MCF 10A (cell line): Measurements from ENCODE around the gene DCDC1. TPM values are rescaled to one million over a fixed set of nuclear protein-coding genes. Genes with fewer than 3 reads are reported as not detected.

Experiments
- BruUV-seq: library from RNA; stranded (reverse); fragments of 400-500 nt; replicated peaks from 2 replicates; lab custom pipeline; 2021; lab: Mats Ljungman, UMichigan
- CTCF ChIA-PET: fragments of 300-600 bp; sonication (Branson Sonifier 250); formaldehyde crosslinking; extraction: SDS; loops from one replicate; lab custom pipeline; 2021; ENCODE audit warnings: antibody characterized with exemption, inconsistent platforms; lab: Yijun Ruan, JAX
- POLR2A ChIA-PET: fragments of 300-600, 350-650 bp; sonication (Branson Sonifier 250); formaldehyde crosslinking; extraction: SDS; loops from one replicate; lab custom pipeline; 2020; ENCODE audit warnings: antibody characterized with exemption, inconsistent platforms; lab: Yijun Ruan, JAX
- DNase-seq: peaks from one replicate; pipeline ENCODE4 v3.0.0-alpha.2; 2018; ENCODE audit not compliant: unreplicated experiment
- H3K27ac Mint-ChIP-seq: one replicate; pipeline ENCODE4 v1.8.0; 2022; ENCODE audit warnings: mild to moderate bottlenecking, low read depth, mixed read lengths; ENCODE audit not compliant: unreplicated experiment
- H3K27me3 Mint-ChIP-seq: one replicate; pipeline ENCODE4 v1.8.0; 2022; ENCODE audit warnings: mixed read lengths; ENCODE audit not compliant: insufficient read depth, unreplicated experiment
- H3K36me3 Mint-ChIP-seq: one replicate; pipeline ENCODE4 v1.8.0; 2022; ENCODE audit warnings: mild to moderate bottlenecking, moderate library complexity, mixed read lengths; ENCODE audit not compliant: insufficient read depth, unreplicated experiment
- H3K4me1 Mint-ChIP-seq: one replicate; pipeline ENCODE4 v1.8.0; 2022; ENCODE audit warnings: mixed read lengths; ENCODE audit not compliant: insufficient read depth, unreplicated experiment
- H3K4me3 Mint-ChIP-seq: one replicate; pipeline ENCODE4 v1.8.0; 2022; ENCODE audit warnings: mild to moderate bottlenecking, moderate library complexity, mixed read lengths; ENCODE audit not compliant: unreplicated experiment
- H3K9me3 Mint-ChIP-seq: one replicate; pipeline ENCODE4 v1.8.0; 2022; ENCODE audit warnings: mixed read lengths; ENCODE audit not compliant: unreplicated experiment
- CTCF ChIP-seq: fragments of 200-600 bp; IDR thresholded peaks from one replicate; pipeline ENCODE4 v1.8.0; 2022; ENCODE audit warnings: antibody characterized with exemption, mild to moderate bottlenecking; ENCODE audit not compliant: unreplicated experiment
- intact Hi-C: fragments of 100-400 bp; cut with micrococcal nuclease; formaldehyde crosslinking; loops from 2 replicates; pipeline ENCODE4 v1.14.1; 2022
- total RNA-seq: library from RNA; stranded (reverse); gene quantifications from 2 replicates; pipeline ENCODE4 v1.2.3, GENCODE V29; 2022

The DCDC1 gene
- total RNA-seq, 1 experiment from 2014 or later: 0.19 TPM

DNA sequence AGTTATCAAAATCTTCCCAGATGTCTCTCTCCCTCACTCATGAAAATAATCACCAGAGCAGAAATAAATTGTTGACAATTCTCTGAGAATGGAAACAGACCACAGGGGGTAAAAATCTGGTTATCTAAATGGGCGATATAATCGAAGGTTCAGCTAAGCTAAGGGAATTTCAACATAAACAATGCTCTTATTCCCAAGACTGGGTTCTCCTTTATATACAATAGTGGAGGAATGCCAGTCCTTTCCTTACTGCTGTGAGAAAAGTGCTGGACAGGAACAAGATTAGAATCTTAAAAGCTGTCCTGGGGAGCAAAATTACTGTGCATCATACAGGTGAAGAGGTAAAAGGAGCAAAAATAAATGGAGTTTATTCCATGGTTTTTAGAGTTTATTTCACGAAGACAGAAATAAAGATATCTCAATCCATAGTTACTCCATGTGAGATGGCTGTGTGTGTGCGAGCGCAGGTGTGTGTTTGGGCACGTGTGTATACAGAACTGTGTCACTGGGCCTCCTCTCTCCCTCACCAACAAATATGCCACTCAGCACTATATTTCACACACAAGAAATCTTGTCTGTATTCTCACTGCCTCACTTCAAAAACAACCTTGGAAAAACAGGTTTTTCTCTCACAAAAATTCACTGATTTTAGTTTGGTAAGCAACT is 385.6 kb downstream of the DCDC1 start:
- no peaks in the 10 kb centered on the region for H3K36me3 Mint-ChIP-seq
- H3K27me3 Mint-ChIP-seq: peaks cover 58% of the 10 kb centered on the region
- no peak for DNase-seq
- H3K9me3 Mint-ChIP-seq: no peaks in the 10 kb centered on the region
- BruUV-seq: no TSS peak
- intact Hi-C loops: no loop called here
- ChIA-PET CTCF (interaction anchor here (0.8 to 1.0 kb wide), 2 partner anchors 23 to 24 kb away, joined by 3 to 4 read pairs; no protein-coding TSS in a partner anchor), POLR2A (interaction anchor here (0.6 kb wide), 1 partner anchor 466 kb away, joined by 3 read pairs; no protein-coding TSS in a partner anchor)
- no peak for TF ChIP-seq CTCF
- H3K4me3 Mint-ChIP-seq: no peak overlapping the region
- no peaks in the 10 kb centered on the region for H3K4me1 Mint-ChIP-seq
- no peak overlapping the region for H3K27ac Mint-ChIP-seq

- TF ChIP-seq CTCF: no peak
- intact Hi-C loops: no loop called here
- ChIA-PET CTCF (interaction anchor here (0.8 to 1.0 kb wide), 2 partner anchors 22 to 23 kb away, joined by 3 to 4 read pairs; no protein-coding TSS in a partner anchor), POLR2A (interaction anchor here (0.6 kb wide), 1 partner anchor 465 kb away, joined by 3 read pairs; no protein-coding TSS in a partner anchor)
- no TSS peak for BruUV-seq
- Mint-ChIP-seq H3K9me3 (no peaks in the 10 kb centered on the region), H3K36me3 (no peaks in the 10 kb centered on the region), H3K27ac (no peak overlapping the region), H3K4me3 (no peak overlapping the region), H3K4me1 (no peaks in the 10 kb centered on the region), H3K27me3 (peaks cover 50% of the 10 kb centered on the region)
- no peak for DNase-seq
Measured at GRCh38 chr11:30983143-30983542, 386.4 kb downstream of the DCDC1 start.

DNA sequence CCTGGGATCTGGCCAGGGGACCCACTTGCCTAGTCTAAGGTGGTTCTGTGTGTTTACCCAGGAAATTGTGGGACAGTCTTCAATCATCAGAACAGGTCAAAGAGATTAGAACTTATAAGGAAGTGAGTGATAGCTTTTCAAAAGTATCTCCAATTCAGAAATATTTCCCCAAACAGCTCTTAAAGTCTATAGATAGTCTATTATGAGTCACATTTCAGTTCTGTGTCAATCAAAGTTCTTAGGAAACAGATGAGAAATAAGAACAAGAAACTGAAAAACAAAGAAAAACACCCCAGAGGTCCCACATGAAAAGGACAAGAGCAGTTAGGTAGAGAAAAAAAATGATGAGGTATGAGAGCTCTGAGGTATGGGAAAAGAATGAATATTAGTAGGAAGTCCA is 402.0 kb downstream of the DCDC1 start:
- Mint-ChIP-seq H3K27ac (no peak overlapping the region), H3K4me1 (no peaks in the 10 kb centered on the region), H3K36me3 (no peaks in the 10 kb centered on the region), H3K4me3 (no peak overlapping the region), H3K9me3 (peaks cover 10% of the 10 kb centered on the region), H3K27me3 (no peaks in the 10 kb centered on the region)
- ChIA-PET CTCF (interaction anchor here (0.7 kb wide), 1 partner anchor 141 kb away, joined by 6 read pairs; no protein-coding TSS in a partner anchor), POLR2A (no interaction called here)
- BruUV-seq: no TSS peak
- no peak for TF ChIP-seq CTCF
- DNase-seq: no peak
- intact Hi-C loops: no loop called here

- no peaks in the 10 kb centered on the region for H3K4me1 Mint-ChIP-seq
- peak; percentile 30 for DNase-seq
- BruUV-seq: no TSS peak
- intact Hi-C loops: loop anchor here (1.0 to 5.0 kb wide), 3 partner anchors 85 to 1217 kb away; no protein-coding TSS in a partner anchor
- ChIA-PET POLR2A (no interaction called here), CTCF (interaction anchor here (0.5 to 2.0 kb wide), 18 partner anchors 10 to 1379 kb away, joined by 3 to 12 read pairs (median 3); no protein-coding TSS in a partner anchor)
- peak; percentile 56 for TF ChIP-seq CTCF
- H3K27me3 Mint-ChIP-seq: peaks cover 21% of the 10 kb centered on the region
- H3K36me3 Mint-ChIP-seq: no peaks in the 10 kb centered on the region
- H3K4me3 Mint-ChIP-seq: no peak overlapping the region
- H3K9me3 Mint-ChIP-seq: no peaks in the 10 kb centered on the region
- H3K27ac Mint-ChIP-seq: no peak overlapping the region
Measured at GRCh38 chr11:30960387-30960992, 409.0 kb downstream of the DCDC1 start.
